Neural progenitor cell (in vitro differentiated cells): ENCODE results near the gene GTPBP10. TPM values are rescaled to one million over a fixed set of nuclear protein-coding genes. Genes with fewer than 3 reads are reported as not detected.

Experiments used
- DNase-seq: peaks from one replicate; pipeline ENCODE4 v3.0.0-alpha.2; 2016; ENCODE audit warnings: low spot score
- H2AFZ ChIP-seq: fragments of 200-600 bp; sonication (generic); replicated peaks from 2 replicates; pipeline ENCODE4 v1.6.1; 2016; ENCODE audit warnings: antibody characterized with exemption
- H3F3A ChIP-seq: fragments of 200-600 bp; sonication (generic); 2 replicates; pipeline ENCODE4 v1.6.1; 2016; ENCODE audit warnings: antibody characterized with exemption, low read depth
- H3K27ac ChIP-seq: fragments of 200-600 bp; sonication (generic); 2 replicates; pipeline ENCODE4 v1.5.1; 2016; ENCODE audit warnings: mild to moderate bottlenecking
- H3K27me3 ChIP-seq: fragments of 200-600 bp; sonication (generic); 2 replicates; pipeline ENCODE4 v1.6.1; 2016; ENCODE audit warnings: mild to moderate bottlenecking, moderate library complexity
- H3K36me3 ChIP-seq: fragments of 200-600 bp; sonication (generic); 2 replicates; pipeline ENCODE4 v1.5.1; 2016
- H3K4me1 ChIP-seq: fragments of 200-600 bp; sonication (generic); 2 replicates; pipeline ENCODE4 v1.6.1; 2016; ENCODE audit warnings: mixed run types
- H3K4me2 ChIP-seq: fragments of 200-600 bp; sonication (generic); 2 replicates; pipeline ENCODE4 v1.6.1; 2016
- H3K4me3 ChIP-seq: fragments of 200-600 bp; sonication (generic); 2 replicates; pipeline ENCODE4 v1.5.1; 2016
- H3K79me2 ChIP-seq: fragments of 200-600 bp; sonication (generic); 2 replicates; pipeline ENCODE4 v1.6.1; 2016; ENCODE audit warnings: low read depth
- H3K9ac ChIP-seq: fragments of 200-600 bp; sonication (generic); 2 replicates; pipeline ENCODE4 v1.6.1; 2016
- H3K9me3 ChIP-seq: fragments of 200-600 bp; sonication (generic); 2 replicates; pipeline ENCODE4 v1.5.1; 2016; ENCODE audit warnings: low read depth
- H4K20me1 ChIP-seq: fragments of 200-600 bp; sonication (generic); 2 replicates; pipeline ENCODE4 v1.6.1; 2016; ENCODE audit warnings: low read depth
- H3K27ac Mint-ChIP-seq: 3 replicates; pipeline ENCODE4 v1.8.0; 2021; ENCODE audit warnings: mixed read lengths
- H3K27me3 Mint-ChIP-seq: 2 replicates; pipeline ENCODE4 v1.8.0; 2022; ENCODE audit warnings: low read depth, mild to moderate bottlenecking, inconsistent platforms, moderate library complexity, mixed read lengths; ENCODE audit not compliant: insufficient read depth
- H3K36me3 Mint-ChIP-seq: 3 replicates; pipeline ENCODE4 v1.8.0; 2021; ENCODE audit warnings: mixed read lengths
- H3K4me1 Mint-ChIP-seq: 3 replicates; pipeline ENCODE4 v1.8.0; 2021; ENCODE audit warnings: mixed read lengths
- H3K4me3 Mint-ChIP-seq: 3 replicates; pipeline ENCODE4 v1.8.0; 2021; ENCODE audit warnings: mild to moderate bottlenecking, moderate library complexity, mixed read lengths
- H3K9me3 Mint-ChIP-seq: 3 replicates; pipeline ENCODE4 v1.8.0; 2020; ENCODE audit warnings: mixed read lengths
- CTCF ChIP-seq: fragments of 200-600 bp; sonication (generic); IDR thresholded peaks from 2 replicates; pipeline ENCODE4 v1.5.1; 2017; ENCODE audit warnings: antibody characterized with exemption, mild to moderate bottlenecking
- EZH2 ChIP-seq: fragments of 200-600 bp; sonication (generic); IDR thresholded peaks from 2 replicates; pipeline ENCODE4 v1.6.1; 2017; ENCODE audit warnings: antibody characterized with exemption, mild to moderate bottlenecking, moderate library complexity
- EZH2phosphoT487 ChIP-seq: fragments of 200-600 bp; sonication (generic); IDR thresholded peaks from 2 replicates; pipeline ENCODE4 v1.6.1; 2017; ENCODE audit warnings: antibody characterized with exemption
- total RNA-seq: library from RNA; depleted of rRNA; stranded (reverse); fragments of >200 nt; gene quantifications from 2 replicates; pipeline ENCODE4 v1.2.3, GENCODE V29; 2015; ENCODE audit warnings: low replicate concordance

Gene GTPBP10
- total RNA-seq, 1 donor from 2014 or later: 29.9 TPM

- Histone ChIP-seq H3K27ac (no peak overlapping the region), H3K27me3 (peaks cover 86% of the 10 kb centered on the region), H3K9ac (no peak overlapping the region), H3K36me3 (no peaks in the 10 kb centered on the region), H2AFZ (no peak overlapping the region), H3K9me3 (no peaks in the 10 kb centered on the region), H3F3A (no peaks in the 10 kb centered on the region), H3K4me1 (no peaks in the 10 kb centered on the region), H3K4me3 (no peak overlapping the region), H3K4me2 (no peak overlapping the region), H4K20me1 (no peaks in the 10 kb centered on the region), H3K79me2 (no peaks in the 10 kb centered on the region)
- H3K4me1 Mint-ChIP-seq: peaks cover 8% of the 10 kb centered on the region
- peak overlapping the region; percentile 81 for H3K4me3 Mint-ChIP-seq
- no peaks in the 10 kb centered on the region for H3K36me3 Mint-ChIP-seq
- no peaks in the 10 kb centered on the region for H3K9me3 Mint-ChIP-seq
- no peak for TF ChIP-seq CTCF
- TF ChIP-seq EZH2: no peak
- no peak for TF ChIP-seq EZH2phosphoT487
- H3K27me3 Mint-ChIP-seq: peaks cover 17% of the 10 kb centered on the region
- no peak overlapping the region for H3K27ac Mint-ChIP-seq
- no peak for DNase-seq
Measured at GRCh38 chr7:90320014-90320413, 26.5 kb upstream of the GTPBP10 start.

DNA sequence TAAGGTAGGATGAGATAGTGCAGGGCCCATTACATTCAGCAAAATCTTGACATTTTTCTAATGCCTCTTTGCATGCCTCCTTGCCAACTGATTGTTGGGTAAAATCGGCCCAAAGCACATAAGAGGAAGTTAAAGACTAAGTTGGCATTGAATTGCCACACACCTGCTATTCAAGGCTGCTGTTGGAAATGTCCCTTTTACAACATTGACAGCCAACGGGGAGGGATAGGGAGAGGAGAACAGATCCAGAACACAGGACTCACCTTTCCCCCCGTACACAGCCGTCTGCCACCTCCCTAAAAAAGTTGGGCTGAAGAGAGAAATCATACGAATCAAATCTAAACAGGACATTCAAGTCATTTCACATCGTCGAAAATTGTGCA, 26.1 kb upstream of the GTPBP10 start:
- Histone ChIP-seq H3K9ac (no peak overlapping the region), H3K9me3 (no peaks in the 10 kb centered on the region), H3K4me2 (peak overlapping the region; percentile 90), H3K79me2 (no peaks in the 10 kb centered on the region), H3K36me3 (no peaks in the 10 kb centered on the region), H3K4me3 (peak overlapping the region; percentile 53), H4K20me1 (no peaks in the 10 kb centered on the region), H3K27me3 (peaks cover 86% of the 10 kb centered on the region), H3F3A (no peaks in the 10 kb centered on the region), H3K27ac (no peak overlapping the region), H2AFZ (peak overlapping the region; percentile 90), H3K4me1 (no peaks in the 10 kb centered on the region)
- Mint-ChIP-seq H3K4me3 (peak overlapping the region; percentile 81), H3K9me3 (no peaks in the 10 kb centered on the region), H3K27me3 (peaks cover 17% of the 10 kb centered on the region), H3K36me3 (no peaks in the 10 kb centered on the region), H3K27ac (no peak overlapping the region), H3K4me1 (peaks cover 8% of the 10 kb centered on the region)
- DNase-seq: no peak
- TF ChIP-seq CTCF (no peak), EZH2 (no peak), EZH2phosphoT487 (no peak)

GRCh38 chr7:90320801-90321494, 25.6 kb upstream of the GTPBP10 start, which contains the start of gene FAM237B:
Gene FAM237B (minus strand): TSS chr7:90321304. CDS start chr7:90319748, 1,556 bp downstream.
- Mint-ChIP-seq H3K27ac (no peak within 1 kb of the TSS), H3K4me3 (peak within 1 kb of the TSS; percentile 81), H3K27me3 (peaks cover 17% of the 10 kb centered on the region), H3K4me1 (peaks cover 8% of the 10 kb centered on the region), H3K36me3 (no peaks in the 10 kb centered on the region), H3K9me3 (no peaks in the 10 kb centered on the region)
- TF ChIP-seq EZH2 (peak; percentile 85), EZH2phosphoT487 (peak; percentile 67), CTCF (no peak)
- H3F3A ChIP-seq: no peaks in the 10 kb centered on the region
- peak within 1 kb of the TSS; percentile 90 for H2AFZ ChIP-seq
- no peak within 1 kb of the TSS for H3K9ac ChIP-seq
- peak within 1 kb of the TSS; percentile 53 for H3K4me3 ChIP-seq
- no peaks in the 10 kb centered on the region for H3K36me3 ChIP-seq
- peak within 1 kb of the TSS; percentile 90 for H3K4me2 ChIP-seq
- H3K4me1 ChIP-seq: no peaks in the 10 kb centered on the region
- DNase-seq: peak; percentile 64
- peaks cover 86% of the 10 kb centered on the region for H3K27me3 ChIP-seq
- no peaks in the 10 kb centered on the region for H3K9me3 ChIP-seq
- H3K79me2 ChIP-seq: no peaks in the 10 kb centered on the region
- H4K20me1 ChIP-seq: no peaks in the 10 kb centered on the region
- H3K27ac ChIP-seq: no peak within 1 kb of the TSS
